Esophagus muscularis mucosa (tissue), 4 donors: ENCODE measurements around the gene CHAT.

Experiments used
- EP300 ChIP-seq: sonication (generic); formaldehyde crosslinking; IDR thresholded peaks from one replicate; pipeline ENCODE4 v1.6.1; 2017; ENCODE audit warnings: antibody characterized with exemption
- POLR2A ChIP-seq: fragments of 450-650 bp; IDR thresholded peaks from one replicate; pipeline ENCODE4 v1.6.1; 2017; ENCODE audit warnings: antibody characterized with exemption, moderate library complexity, mild to moderate bottlenecking, low read depth
- POLR2AphosphoS5 ChIP-seq, 2 donors: sonication (generic); formaldehyde crosslinking; IDR thresholded peaks; one replicate each; pipeline ENCODE4 v1.6.1; 2017; ENCODE audit warnings: antibody characterized with exemption in 2 of 2
- TF ChIP-seq, protein P1 (sequence below), 3 experiments: fragments of 200-600 bp in 2 of 3; fragments of 450-650 bp in 1 of 3; sonication (generic) in 2 of 3; IDR thresholded peaks; one replicate each; pipeline ENCODE4 v1.5.1; 2017 to 2019; ENCODE audit warnings: antibody characterized with exemption in 3 of 3, mild to moderate bottlenecking in 2 of 3, moderate library complexity in 1 of 3

DNA sequence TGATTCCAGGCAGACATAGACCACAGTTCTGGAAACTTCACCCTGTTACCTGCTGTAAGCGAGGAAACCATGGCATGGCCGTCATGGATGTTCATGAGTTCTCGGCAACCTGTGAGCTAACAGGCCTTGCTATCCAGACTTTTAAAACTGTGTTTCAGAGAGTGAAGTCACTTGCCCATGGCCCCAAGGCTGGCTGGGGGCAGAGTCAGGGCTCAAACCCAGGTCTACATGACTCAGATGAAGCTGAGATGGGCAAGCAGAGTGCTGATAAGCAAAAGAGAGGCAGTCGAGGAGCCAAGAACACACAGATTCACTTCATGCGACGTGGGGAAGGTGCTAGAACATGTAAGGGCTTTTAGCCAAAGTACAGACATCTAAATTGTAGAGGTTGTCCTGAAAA is 97.1 kb downstream of the CHAT start:
- TF ChIP-seq POLR2A (no peak), EP300 (no peak), POLR2AphosphoS5 (IDR thresholded peaks at IDR 0.05) (no peak)
- TF ChIP-seq, protein P1, sequence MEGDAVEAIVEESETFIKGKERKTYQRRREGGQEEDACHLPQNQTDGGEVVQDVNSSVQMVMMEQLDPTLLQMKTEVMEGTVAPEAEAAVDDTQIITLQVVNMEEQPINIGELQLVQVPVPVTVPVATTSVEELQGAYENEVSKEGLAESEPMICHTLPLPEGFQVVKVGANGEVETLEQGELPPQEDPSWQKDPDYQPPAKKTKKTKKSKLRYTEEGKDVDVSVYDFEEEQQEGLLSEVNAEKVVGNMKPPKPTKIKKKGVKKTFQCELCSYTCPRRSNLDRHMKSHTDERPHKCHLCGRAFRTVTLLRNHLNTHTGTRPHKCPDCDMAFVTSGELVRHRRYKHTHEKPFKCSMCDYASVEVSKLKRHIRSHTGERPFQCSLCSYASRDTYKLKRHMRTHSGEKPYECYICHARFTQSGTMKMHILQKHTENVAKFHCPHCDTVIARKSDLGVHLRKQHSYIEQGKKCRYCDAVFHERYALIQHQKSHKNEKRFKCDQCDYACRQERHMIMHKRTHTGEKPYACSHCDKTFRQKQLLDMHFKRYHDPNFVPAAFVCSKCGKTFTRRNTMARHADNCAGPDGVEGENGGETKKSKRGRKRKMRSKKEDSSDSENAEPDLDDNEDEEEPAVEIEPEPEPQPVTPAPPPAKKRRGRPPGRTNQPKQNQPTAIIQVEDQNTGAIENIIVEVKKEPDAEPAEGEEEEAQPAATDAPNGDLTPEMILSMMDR (IDR thresholded peaks at IDR 0.05) = no peak
